Kasumi-1 (cell line): ENCODE measurements around the gene RAE1.
"Not testable (repeated sequence)": the region's sequence is repeated elsewhere in the genome, so short reads cannot be mapped to it uniquely, and the experiment has no call there.

Experiments used
- DNase-seq, 2 experiments: peaks; one replicate each; lab custom pipeline; 2025; lab: John Stamatoyannopoulos, UW

The RAE1 gene

DNA sequence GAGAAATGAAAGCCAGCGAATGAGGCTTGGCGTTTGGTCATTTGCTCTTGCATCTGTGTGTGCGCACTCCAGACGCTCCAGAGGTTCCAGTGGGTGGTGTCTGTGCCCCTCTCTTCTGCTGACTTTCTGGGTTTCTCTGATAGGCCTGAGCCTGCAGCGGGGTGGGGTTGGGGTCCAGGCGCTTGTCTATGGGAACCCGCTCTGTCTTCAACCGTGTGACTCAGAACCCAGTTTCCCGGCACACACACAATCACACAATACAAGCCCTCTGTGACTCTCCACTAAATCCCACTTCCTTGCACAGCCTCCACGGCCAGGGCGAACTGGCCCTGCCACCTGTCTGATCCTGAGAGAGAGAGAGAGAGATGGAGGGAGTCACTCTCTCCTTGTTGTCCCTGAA, 64.7 kb downstream of the RAE1 start:
- DNase-seq, result no peak

- no peak for DNase-seq
Observed at GRCh38 chr20:57416296-57417022, 65.4 kb downstream of the RAE1 start.

DNA sequence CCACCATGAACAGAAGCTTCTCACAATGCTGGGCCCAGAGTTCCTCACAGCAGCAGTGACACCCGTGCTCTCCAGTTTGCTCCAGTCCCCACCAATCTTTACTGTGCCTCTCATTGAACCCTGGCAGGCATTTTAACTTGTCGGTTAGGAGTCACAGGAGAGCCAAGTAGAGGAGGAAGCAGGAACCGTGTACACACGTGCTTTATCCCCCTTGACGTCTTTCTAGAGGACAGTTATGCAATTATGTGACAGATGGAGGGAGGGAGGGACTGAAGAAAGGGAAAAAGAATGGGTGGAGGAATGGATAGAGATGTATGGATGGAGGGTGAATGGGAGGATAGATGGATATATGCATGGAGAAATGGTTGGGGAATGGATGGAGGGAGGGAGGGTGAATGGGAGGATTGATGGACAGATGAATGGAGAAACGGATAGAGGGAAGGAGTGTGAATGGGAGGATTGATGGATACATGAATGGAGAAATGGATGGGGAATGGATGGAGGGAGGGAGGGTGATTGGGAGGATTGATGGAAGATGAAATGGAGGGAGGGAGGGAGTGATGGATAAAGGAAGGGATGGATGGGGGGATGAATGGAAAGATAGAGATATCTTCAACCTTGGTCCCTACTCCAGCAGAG, 66.1 kb downstream of the RAE1 start:
- DNase-seq, result no peak

- no peak for DNase-seq
Observed at GRCh38 chr20:57417830-57418780, 67.0 kb downstream of the RAE1 start.

DNA sequence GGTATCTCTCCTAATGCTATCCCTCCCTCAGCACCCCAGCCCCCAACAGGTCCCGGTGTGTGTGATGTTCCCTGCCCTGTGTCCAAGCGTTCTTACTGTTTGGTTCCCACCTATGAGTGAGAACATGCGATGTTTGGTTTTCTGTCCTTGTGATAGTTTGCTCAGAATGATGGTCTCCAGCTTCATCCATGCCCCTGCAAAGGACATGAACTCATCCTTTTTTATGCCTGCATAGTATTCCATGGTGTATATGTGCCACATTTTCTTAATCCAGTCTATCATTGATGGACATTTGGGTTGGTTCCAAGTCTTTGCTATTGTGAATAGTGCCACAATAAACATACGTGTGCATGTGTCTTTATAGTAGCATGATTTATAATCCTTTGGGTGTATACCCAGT, 68.4 kb downstream of the RAE1 start:
- not testable (repeated sequence) for DNase-seq

- no peak for DNase-seq
Observed at GRCh38 chr20:57420571-57421252, 69.7 kb downstream of the RAE1 start.

DNA sequence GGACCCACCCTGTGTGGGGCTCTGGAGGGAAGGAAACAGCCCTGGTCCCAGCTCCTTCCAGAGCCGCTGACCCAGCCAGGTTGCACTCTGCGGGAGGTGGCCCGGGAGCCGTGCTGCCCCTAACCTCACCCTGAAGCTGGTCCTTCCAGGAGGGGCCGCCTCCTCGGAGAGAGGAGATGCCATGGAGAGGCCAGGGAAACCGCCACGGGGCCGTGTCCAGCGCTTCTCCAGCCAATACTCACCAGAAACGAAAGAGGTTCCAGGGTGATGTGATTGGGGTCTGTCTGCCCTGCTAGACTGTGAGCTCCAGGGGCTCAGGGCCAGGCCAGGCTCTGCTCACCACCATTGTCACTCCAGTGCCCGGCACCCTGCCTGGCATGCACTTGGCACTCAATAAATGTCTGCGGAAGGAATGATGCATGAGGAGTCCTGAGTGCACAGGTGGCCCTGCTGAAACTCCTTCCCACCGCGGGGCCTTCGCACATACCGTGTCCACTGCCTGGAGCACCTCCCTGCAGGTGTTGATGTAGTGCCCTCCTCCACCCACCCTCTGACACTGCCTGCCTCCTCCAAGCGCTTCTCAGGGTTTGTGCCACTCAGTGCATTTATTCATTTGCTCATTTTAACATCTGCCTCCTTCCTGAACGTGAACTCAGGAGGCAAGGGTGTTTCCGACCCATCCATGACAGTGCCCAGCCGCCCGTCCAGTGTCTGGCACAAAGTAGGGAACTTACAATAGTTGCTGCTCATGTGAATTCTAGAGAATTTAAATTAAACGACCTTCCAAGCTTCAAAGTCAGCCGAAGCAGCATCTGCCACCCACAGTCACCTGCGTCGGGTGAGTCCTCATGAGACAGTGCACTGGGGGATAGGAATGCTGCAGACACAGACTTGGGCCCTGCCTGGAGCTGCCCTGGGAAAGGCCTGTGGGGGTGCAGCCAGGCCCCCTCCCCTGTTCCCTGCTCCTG, 70.5 kb downstream of the RAE1 start:
- DNase-seq, result no peak

DNA sequence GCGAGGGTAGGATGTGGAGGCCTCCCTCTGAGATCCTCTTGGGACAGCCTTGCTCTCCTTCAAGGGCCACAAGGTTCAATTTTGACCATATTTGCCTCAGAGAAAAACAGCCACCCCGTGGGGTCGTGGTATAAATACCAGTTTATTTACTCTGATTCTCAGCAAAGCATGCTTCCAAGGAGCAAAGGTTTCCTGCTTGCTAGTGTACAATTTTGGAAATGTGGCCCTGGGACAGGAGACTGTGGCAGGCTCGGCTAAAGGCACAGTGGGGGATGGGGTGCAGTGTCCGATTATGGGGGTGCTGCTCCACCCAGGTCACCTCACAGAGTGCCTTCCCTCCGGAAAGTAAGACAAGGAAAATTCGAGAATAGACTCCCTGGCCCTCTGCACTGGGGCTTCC, 71.2 kb downstream of the RAE1 start:
- no peak for DNase-seq

- DNase-seq, result peak; percentile 73 to 81
Observed at GRCh38 chr20:57425150-57426013, 74.3 kb downstream of the RAE1 start.

DNA sequence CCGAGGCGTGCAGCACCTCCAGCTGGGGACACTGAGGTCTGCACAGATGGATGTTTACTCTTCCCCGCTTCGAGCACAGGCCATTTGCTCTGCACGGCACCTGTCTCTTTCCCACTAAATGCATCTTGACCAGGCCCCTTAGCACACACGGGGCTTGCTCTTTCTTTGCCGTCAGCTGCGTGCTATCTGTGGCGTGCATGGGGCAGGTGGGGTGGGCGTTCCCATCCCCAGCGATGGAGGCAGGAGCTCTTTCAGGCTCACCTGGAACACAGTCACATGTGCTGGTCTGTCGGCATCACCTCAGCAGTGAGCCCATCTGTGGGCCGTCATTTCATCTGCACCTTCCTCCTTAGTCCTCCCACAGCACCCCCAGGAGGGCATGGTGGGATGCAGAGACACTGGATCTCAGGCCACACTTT, 75.2 kb downstream of the RAE1 start:
- DNase-seq, result no peak

DNA sequence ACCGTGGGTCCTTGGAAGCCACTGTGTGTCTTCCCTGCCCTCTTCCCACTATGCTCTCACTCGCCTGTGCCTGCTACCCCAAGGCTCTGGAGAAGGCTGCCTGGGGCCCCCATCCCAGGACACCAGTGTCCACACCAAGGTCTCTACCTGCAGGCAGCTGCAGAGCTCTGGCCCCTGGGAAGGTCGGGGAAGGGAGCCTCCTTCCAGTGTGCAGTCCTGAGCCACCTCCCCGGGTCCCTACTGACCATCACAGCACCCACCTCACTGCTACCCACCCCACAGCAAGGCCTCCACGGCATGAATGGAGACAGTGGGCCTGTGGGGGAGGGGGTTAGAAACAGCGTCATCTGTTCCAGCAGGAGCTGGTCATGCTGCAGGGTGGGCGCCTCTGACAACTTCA, 75.8 kb downstream of the RAE1 start:
- DNase-seq, result no peak

DNA sequence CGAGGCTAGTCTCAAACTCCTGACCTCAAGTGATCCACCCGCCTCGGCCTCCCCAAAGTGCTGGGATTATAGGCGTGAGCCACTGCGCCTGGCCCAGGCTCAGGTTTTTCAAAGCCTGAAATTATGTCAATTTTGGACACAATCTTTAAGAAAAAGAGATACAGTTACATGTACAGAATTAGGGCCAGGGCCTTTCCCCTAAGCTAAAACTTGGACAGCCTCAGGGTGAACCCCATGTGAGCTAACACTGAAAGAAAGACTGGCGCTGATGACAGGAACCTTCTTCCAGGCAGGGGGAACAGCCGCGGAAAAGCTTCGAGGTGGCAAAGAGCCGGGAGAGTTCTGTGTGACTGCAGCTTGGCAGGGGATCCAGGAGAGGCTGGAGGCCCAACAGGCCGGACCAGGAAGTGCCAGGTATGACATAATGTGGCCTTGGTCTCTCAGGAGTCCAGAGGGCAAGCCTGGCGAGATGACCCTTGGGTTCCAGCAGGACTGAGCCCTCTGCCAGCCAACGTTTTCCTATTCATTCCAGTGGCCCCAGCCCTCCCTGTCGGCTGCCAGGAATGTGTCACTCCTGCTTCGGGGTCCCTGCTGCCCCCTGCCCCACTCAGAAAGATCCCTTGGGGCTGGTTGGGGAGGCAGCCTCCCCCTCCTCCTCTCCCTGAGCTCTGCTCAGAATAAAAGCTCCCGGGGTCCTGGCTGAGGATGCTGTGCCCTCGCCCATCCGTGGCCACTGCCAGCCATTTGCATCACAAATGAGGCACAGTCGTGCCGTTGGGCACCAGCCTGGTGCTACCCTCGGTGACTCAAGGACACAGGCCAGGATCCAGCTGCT, 77.5 kb downstream of the RAE1 start:
- DNase-seq, result no peak
